GM21576 (cell line): Measurements from ENCODE around the gene AP2M1.
"Not testable (repeated sequence)": the region's sequence is repeated elsewhere in the genome, so short reads cannot be mapped to it uniquely, and the experiment has no call there.

Experiments
- ATAC-seq: cut with Tn5 transposase; IDR thresholded peaks from one replicate; pipeline ENCODE4 v1.9.1; 2021; ENCODE audit warnings: mild to moderate bottlenecking, moderate library complexity; ENCODE audit not compliant: unreplicated experiment

Gene AP2M1

GRCh38 chr3:184174646-184175492 lies at the start of gene AP2M1:
AP2M1 (plus strand) TSS chr3:184174855; CDS start chr3:184176994, 2,139 bp downstream.
- ATAC-seq = peak; percentile 97

DNA sequence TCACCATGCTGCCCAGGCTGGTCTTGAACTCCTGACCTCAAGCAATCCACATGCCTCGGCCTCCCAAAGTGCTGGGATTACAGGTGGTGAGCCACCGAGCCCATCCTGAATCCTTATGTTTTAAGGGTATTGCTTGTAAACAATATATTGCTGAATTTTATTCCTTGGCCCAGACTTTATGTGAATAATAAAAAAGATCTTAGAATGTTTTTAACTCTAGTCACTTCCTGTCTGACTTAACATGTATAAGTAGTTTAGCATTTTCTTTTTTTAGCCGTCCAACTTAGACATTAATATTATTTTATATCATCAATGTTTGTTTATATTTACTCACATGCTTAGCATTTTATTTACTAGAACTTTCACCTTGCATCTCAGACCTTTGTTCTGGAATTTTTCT lies 48.6 kb upstream of the AP2M1 start:
- ATAC-seq = no peak

GRCh38 chr3:184129012-184129411 lies 45.6 kb upstream of the AP2M1 start:
- peak; percentile 71 for ATAC-seq

- ATAC-seq = no peak
Observed at GRCh38 chr3:184132945-184133344, 41.7 kb upstream of the AP2M1 start.

- no peak for ATAC-seq
Observed at GRCh38 chr3:184133840-184134745, 40.6 kb upstream of the AP2M1 start.

GRCh38 chr3:184134746-184135148 lies 39.9 kb upstream of the AP2M1 start:
- no peak for ATAC-seq

- ATAC-seq = peak; percentile 86
Observed at GRCh38 chr3:184135149-184135910, 39.3 kb upstream of the AP2M1 start, which contains the start of gene EIF2B5. EIF2B5 (plus strand) TSS chr3:184135358; CDS start chr3:184135386, 28 bp downstream.

DNA sequence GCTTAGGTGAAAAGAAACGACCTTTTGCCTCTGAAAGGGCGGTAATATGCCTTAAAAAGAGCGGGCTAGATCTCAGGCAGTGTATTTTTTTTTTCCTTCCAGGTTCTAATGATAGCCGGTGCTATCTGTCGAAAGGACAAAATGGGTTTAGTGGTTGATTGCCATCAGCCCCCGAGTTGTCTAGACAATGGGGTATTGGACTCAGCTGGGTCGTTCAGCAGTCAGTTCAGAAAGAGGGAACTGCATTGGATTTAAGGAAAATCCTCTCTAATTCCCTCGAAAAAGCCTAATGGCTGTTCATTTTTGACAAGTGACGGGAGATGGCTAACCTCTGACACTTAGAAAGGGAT lies 38.8 kb upstream of the AP2M1 start:
- ATAC-seq = no peak

GRCh38 chr3:184140436-184140835 lies 34.2 kb upstream of the AP2M1 start:
- ATAC-seq = no peak

GRCh38 chr3:184142199-184142598 lies 32.5 kb upstream of the AP2M1 start:
- ATAC-seq = no peak

- no peak for ATAC-seq
Observed at GRCh38 chr3:184143327-184143726, 31.3 kb upstream of the AP2M1 start.

DNA sequence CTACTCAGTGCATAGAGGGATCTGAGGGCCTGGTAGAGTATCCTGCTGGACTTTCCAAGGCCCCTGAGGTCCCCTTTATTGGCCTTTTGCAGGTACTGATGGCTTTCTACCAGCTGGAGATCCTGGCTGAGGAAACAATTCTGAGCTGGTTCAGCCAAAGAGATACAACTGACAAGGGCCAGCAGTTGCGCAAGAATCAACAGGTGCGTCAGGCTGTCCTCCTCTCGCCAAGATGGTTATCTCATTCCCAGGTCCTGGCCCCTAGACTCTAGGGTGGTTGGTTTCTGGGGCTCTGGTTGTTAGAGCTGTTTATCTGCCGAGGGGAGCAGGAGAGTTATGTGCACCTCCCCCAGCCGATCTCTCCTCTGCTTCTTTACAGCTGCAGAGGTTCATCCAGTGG lies 30.1 kb upstream of the AP2M1 start:
- no peak for ATAC-seq

DNA sequence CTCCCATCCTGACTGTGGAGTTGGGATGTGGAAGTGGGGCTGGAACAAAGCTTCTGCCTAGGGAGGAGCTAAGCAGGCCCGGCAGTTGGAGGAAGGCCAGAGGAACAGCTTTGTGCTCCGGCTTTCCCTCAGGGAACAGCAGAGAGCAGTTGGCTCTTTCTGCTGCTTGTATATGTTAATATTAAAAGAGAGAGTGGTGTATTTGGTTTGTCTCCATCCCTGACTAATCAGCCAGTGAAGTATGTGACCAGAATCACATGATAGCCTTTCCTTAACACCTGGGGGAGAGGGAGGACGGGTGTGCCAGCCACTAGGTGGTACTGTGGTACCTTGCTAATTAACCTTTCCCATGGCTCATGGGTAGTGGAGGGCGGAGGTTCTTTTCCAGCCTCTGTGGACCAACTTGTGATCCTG lies 29.5 kb upstream of the AP2M1 start:
- no peak for ATAC-seq

GRCh38 chr3:184145751-184146270 lies 28.8 kb upstream of the AP2M1 start:
- ATAC-seq = no peak

GRCh38 chr3:184148076-184148475 lies 26.6 kb upstream of the AP2M1 start:
- ATAC-seq = no peak

GRCh38 chr3:184149123-184149522 lies 25.5 kb upstream of the AP2M1 start:
- no peak for ATAC-seq

DNA sequence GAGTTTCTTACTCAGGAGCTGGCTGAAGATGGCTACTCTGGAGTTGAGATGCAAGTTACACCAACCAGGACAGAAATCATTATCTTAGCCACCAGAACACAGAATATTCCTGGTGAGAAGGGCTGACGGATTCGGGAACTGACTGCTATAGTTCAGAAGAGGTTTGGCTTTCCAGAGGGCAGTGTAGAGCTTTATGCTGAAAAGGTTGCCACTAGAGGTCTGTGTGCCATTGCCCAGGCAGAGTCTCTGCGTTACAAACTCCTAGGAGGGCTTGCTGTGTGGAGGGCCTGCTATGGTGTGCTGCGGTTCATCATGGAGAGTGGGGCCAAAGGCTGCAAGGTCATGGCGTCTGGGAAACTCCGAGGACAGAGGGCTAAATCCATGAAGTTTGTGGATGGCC lies 24.9 kb upstream of the AP2M1 start:
- ATAC-seq = not testable (repeated sequence)

GRCh38 chr3:184154885-184155643 lies 19.6 kb upstream of the AP2M1 start, which contains the start of gene DVL3:
DVL3 (plus strand) TSS chr3:184155377; CDS start chr3:184155636, 259 bp downstream.
- peak; percentile 71 for ATAC-seq

DNA sequence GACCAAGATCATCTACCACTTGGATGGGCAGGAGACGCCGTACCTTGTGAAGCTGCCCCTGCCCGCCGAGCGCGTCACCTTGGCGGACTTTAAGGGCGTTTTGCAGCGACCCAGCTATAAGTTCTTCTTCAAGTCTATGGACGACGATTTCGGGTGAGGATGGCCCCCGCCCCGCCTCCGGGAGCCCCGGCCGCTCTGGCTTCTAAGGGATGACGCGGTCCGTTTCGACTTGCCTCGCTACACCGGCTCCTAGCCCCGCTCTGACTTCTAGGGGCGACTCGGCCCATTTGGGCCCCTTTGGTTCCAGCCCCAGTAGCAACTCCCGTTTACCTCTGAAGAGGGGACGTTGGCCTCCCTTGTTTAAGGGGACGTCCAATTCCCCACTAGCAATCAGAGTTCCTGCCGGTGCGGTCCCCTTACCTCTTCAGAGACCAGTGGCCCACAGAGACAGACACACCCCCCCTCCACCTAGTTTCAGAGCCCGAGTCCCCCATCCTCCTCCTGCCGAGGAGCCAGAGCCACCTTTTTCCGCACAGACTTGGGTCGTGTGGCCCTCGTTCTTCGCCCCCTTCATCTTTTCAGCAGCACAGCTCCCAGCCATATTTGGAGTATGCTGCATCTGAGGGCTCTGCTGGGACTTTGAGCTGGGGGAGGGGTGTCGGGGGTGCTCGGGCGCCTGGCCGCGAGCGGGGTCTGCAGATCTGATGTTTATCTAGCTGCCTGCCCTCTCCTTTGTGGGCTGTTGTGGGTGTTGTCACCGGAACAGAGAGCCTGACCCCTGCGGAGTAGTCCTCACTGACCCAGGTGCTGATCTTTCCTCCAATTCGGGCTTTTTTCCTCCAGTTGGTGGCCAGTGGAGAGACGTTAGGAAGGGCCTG lies 18.8 kb upstream of the AP2M1 start:
- peak; percentile 22 for ATAC-seq
